Urothelium cell line (cell line): ENCODE measurements around the gene MIER1.
"Not testable (repeated sequence)": the region's sequence is repeated elsewhere in the genome, so short reads cannot be mapped to it uniquely, and the experiment has no call there.

Experiments used
- DNase-seq: peaks from one replicate; pipeline ENCODE4 v3.0.0; 2011; ENCODE audit warnings: low spot score, mixed read lengths
- FAIRE-seq: peaks from 2 replicates; lab custom pipeline; 2011; peaks lifted over from hg19 to GRCh38; lab: Jason Lieb, UNC

The MIER1 gene

DNA sequence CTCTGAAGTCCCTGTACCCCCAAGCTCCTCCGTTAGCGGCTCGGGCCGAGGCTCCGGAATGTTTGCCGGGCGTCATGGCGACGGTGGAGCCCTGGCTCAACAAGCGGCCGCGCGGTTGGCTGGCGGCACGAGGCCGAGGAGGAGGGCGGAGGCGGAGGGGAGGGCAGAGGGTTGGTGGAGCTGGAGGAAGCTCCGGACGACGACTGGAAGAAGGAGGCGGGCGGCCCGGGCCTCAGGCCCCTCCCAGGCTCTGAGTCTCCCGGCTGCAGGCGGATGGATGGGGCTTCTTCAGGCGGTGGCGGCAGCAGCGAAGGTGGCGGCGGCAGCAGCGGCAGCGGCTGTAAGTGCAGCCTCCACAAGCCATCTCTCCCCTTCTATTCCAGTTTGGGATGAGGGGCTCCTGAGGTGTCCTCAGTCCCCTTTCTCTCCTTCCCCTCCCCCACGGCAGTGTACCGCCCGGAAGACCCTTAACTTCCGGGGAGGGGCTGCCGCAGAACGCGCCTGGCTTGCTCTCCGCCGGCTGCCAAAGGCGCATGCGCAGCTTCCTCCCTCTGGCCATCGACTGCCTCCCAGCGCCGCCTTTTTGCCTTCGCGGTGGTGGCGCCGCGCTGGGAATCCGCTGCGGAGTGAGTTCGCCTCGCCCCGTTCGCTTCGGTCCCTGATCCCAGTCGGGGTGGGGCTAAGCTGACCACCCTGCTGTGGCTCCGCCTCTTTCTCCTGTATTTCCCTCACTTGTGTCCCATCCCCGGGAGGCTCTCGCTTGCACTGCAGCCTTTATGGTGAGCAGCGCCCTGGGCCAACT lies at the start of gene MIER1, which contains the start of gene DNAI4:
Gene MIER1 (plus strand): TSS at position 235 of the 802 bp plus-strand sequence. CDS start 39 bp downstream, at position 274.
Gene DNAI4 (minus strand): TSS at position 101 of the 802 bp plus-strand sequence. CDS start 25 bp downstream, at position 76.
- DNase-seq = peak; percentile 99
- peak; percentile 90 for FAIRE-seq

DNA sequence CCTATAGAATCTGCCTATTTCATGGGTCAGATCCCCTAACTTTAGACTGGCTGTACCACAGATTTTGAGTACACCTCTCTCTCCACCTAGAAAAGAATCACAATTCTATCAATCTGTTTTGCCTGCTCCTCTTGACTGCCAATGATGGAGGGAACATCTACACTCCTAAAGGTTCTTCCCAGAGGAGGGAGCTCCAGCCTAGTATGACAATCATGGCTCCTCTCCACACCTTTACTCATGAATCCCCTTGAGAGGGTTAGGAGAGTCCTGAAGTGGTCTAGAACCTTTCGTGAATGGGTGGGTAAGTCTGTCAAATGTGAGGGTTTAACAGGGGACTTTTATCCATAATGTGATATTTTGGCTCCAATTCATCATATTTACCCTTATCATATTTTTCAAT lies 48.1 kb upstream of the MIER1 start:
- no peak for DNase-seq
- no peak for FAIRE-seq

DNA sequence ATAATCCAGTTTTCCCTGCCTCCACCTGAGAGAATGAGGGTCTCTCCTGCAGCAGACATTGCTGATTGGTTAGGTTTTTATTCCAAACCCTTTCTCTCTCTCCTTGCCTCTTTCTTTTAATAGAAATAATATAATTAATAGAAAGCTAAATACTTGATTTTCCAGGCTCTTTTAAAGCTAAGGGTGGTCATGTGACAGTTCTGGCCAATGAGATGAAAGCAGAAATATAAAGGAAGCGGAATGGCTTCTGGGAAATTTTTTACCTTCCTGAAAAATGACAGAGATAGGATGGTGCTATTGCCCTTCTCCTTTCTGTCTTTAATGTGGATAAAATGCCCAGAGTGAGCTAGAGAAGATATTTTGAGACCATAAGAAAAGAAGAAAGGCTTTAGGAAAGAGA lies 35.8 kb upstream of the MIER1 start:
- no peak for DNase-seq
- FAIRE-seq = no peak

DNA sequence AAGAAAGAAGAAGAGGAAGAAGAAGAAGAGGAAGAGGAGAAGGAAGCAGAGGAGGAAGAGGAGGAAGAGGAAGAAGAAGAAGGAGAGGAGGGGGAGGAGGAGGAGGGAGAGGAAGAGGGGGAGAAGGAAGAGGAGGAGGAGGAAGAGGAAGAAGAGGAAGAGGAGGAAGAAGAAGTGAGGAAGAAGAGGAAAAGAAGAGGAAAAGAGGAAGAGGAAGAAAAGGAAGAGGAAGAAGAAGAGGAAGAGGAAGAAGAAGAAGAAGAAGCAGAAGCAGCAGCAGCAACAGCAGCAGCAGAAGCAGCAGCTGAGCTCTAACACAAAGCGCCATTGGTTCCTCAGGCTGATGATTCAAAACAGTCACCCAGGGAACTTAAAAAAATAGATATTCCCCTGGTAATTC lies 34.2 kb upstream of the MIER1 start:
- FAIRE-seq (no peak), DNase-seq (no peak)

DNA sequence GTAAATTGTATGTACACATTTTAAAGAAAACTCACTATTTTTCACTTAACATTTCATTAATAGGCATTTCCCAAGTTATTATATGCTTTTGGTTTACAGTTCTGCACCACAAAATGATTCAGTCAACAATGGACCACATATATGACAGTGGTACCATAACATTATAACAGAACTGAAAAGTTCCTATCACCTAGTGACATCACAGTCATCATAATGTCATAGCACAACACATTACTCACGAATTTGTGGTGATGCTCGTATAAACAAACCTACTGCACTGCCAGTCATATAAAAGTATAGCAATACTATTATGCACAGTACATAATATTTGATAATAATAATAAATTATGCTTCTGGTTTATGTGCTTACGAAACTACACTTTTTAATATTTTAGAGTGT lies 31.1 kb upstream of the MIER1 start:
- FAIRE-seq (no peak), DNase-seq (no peak)

DNA sequence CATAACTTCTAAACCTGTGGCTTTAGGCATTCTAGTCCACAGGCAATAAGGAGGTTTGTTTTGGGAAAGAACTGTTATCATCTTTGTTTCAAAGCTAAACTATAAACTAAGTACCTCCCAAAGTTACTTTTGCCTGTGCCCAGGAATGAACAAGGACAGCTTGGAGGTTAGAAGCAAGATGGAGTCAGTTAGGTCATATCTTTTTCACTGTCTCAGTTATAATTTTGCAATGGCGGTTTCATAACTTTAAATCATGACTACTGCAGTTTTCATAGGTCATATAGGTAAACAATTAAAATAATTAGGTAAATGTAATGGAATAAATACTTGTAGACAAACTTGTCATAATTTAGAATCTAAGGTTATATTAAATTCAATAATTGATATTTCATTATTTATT lies 9.6 kb upstream of the MIER1 start:
- not testable (repeated sequence) for FAIRE-seq, DNase-seq

DNA sequence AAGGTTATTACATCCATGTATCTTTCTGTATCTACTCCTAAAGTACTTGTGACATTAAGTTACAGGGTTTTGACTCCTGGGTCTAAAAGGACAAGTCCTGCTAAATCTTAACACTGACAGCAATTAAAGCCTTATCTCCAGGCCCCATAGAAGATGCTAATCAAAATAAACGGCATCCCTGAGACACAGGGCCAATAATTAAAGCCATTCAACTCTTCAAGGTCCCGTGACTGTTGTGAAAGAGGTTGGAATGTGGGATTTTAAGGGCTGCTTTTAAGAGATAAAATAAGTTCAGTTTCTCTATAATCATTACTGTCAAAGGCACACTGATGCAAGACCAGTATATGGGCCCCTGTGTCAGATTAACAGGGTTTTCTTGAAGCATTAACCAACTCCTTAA lies 8.5 kb upstream of the MIER1 start:
- FAIRE-seq (no peak), DNase-seq (no peak)

DNA sequence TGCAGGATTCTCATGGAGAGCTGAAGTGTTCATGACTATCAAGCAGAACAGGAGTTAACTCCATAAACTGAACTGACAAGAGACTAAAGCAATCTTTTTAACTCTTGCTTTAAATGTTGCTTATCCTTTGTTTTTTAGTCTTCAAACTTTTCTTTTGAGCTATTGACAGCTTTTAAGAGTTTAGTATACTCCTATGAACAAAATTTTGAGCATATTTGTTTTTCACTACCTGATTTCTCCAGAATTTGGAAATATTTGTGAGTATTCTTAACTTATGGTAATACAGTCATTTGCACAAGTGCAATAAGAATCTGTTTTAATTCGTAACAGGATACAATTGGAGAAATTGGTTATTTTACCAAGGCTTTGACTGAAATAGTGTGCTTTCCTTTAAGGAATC lies 7.3 kb upstream of the MIER1 start:
- FAIRE-seq = no peak
- no peak for DNase-seq

DNA sequence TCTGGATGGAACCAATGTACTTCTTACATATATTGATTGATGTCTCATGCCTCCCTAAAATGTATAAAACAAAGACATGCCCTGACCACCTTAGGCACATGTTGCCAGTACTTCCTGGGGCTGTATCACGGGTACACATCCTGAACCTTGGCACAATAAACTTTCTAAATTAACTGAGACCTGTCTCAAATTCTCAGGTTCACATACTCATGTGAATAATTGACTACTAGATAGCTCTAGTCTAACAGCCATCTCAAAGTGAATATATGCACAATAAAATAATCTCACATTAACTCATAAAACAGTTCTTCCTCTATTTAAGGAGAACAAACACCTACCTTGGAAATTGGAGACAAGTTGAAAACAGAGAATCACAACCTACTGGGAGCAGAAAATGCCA lies 5.7 kb upstream of the MIER1 start:
- no peak for DNase-seq
- no peak for FAIRE-seq

DNA sequence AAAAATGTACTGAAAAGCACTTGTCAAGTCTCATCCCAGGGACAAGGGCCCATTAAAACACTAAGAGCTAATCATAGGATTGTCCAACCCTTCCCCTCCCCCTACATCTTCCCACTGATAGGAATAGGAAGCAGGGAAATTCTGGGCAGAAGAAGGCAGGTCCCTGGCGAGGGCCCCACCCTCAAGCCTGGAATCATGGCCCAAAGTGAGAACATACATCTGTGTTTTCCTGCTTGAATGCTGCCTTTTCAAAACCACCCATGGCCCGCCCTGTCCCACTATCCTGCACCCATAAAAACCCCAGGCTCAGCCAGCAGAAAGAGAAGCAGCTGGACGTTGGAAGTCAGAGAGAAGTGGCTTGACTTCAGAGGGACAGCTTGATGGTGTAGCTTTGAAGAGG lies 5.0 kb upstream of the MIER1 start:
- DNase-seq (no peak), FAIRE-seq (no peak)

DNA sequence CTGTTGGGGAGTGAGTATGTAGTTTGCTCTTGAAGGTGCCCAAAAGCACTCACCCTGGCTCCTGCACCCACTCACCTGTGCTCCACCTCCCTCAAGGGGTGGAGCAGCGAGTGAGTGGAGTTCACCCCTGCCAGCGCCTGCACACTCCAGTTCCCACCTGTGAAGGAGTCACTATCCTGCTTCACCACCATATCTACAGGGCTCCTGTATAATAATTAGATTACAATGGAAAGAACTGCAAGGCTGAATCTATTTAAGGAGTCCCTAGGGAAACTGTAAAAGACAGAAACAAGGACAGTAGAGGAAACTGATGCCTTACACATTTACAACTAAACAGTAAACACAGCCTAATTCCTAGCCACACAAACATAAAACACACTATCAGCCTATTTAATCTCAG lies 4.2 kb upstream of the MIER1 start:
- no peak for FAIRE-seq
- no peak for DNase-seq

DNA sequence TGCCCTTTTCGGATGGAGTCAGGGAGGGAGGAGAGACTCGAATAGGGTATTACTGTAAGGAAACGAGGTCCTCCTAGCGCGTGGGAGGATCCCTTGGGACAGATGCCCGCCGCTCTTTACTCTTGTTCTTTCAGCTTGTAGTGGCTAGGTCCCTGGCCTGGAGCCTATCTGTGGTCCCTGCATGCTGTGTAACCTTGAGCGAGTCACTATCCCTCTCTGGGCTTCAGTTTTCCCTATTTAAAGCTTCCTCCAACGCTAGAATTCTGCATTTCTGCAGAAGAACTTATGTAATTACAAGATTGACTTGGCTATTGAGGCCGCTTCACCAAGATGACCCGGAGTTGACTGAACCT lies 744 bp downstream of the MIER1 start:
- FAIRE-seq (no peak), DNase-seq (no peak)

DNA sequence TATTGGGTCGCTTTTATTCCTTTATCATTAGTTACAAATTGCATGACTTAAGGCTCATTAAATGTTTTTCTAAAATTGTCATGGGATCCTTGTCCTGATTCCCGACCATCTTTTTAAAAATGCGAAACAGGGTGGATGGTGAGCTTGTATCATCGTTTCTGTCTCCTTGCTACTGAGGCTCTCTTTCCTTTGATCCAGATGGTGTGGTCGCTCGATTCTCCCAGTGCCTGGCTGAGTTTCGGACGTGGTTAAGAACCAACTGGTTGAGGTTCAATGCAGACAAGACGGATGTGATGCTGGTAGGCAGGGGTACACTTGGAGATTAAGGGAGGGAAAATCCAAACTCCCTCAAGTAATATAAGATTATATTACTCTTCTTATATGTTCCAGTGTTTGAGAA lies 1.2 kb downstream of the MIER1 start:
- DNase-seq (no peak), FAIRE-seq (no peak)

DNA sequence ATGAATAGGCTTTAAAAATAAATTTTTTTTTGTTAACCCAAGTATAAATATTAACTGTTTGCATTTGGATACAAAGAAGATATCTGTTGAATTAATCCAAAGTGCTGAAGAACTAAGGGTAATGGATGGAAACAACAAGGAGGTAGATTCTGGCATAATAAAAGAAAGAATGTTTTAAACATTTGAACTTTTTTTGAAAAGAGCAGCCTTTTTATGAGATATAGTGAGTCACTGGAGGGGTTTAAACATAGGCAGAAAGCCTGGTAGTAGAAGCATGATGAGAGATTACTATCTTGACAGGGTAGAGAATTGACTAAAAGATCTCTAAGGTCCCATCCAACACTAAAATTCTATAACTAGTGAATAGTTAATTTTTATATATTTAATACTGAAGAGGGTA lies 2.7 kb downstream of the MIER1 start:
- DNase-seq (no peak), FAIRE-seq (no peak)

DNA sequence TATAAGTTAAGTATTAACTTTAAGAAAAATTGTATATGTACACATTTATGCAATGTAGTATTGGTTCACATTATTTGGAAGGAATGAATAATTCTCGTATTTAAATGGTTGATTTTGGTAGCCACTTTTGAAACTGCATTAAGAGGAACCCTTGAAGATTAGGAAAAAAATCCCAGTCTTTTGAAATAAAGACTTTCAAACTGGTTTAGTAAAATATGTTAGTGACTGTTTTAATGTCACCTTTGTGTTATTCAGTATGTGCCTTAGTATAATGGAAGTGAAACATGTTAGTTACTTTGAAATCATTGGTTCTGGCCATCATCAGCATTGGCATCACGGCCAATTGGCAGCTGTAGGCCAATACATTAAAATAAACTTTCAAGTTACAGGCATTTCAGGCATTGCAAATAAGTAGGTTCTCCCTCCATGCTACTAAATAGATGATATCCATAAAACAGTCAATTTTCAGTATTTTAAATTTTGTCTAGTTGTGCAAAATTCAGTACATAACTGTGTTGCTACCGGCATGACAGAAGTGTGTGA lies 4.4 kb downstream of the MIER1 start:
- no peak for FAIRE-seq
- no peak for DNase-seq

DNA sequence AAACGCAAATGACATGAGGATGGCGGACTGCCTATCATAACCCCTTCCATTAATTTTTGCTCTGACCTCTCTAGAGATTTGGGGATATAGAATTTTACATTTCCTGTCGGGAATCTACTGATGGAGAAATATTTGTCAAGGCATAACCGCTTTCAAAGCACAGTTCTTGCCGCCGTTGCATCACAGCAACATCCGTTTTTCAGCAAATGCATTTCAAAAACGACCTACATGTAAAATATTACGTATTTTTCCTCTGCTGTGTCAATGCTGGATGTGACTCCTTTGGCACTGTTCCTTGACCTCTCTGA lies 4.9 kb downstream of the MIER1 start:
- no peak for FAIRE-seq
- no peak for DNase-seq

DNA sequence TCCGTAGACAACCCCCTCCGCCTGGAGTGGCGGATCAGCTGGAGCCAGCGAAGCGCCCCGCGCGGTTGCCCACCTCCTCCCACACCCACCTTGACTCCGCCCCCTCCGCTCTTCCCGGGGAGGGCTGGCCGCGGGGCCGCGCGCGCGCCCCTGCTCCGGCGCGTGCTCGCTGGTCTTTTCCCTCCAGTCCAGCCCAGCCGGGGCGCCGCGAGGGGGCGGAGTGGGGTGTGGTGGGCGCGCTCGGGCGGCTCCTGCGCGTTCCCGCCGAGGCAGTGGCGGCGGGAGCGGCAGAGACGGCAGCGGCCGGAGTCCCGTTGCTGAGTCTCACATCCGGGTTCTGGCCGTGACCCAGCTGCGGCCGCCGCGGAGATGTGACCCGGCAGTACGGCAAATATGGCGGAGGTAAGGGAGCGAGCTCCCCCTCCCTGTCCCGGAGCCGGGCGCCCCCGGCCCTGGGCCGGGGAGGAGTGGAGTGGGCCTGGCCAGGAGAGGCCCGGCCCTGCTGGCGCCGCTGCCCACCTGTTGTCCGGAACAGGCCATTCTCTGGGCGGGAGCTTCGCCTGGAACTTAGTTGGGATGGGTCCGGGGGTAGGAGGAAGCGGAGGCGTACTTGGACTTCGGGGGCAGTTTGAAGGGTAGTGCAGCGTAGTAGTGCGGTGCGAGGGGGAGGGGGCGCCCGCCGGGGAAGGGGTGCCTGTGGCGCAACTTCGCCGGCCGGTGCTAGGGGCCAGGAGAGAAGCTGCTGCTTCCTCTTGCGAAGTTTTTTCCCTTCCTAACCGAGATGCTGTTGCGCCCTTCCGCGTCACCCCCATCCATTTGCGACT lies 5.4 kb downstream of the MIER1 start:
- FAIRE-seq (peak; percentile 35), DNase-seq (peak; percentile 90)

DNA sequence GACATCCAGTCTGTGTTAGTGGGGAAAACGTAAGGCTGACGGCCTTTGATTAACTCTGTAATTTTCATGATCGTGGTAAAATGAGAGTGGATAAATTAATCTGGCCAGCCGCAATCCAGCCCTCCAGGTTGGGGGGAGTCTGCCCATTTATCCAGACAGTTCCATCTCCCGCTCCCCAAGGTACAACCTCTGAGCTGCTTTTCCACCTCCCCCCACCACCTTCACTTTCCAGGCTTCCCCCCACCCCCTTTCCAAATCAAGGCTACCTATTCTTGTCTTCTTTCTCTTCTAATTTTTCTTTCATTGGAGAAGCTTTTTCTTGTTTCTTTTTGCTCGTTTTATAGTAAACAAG lies 6.0 kb downstream of the MIER1 start:
- no peak for FAIRE-seq
- DNase-seq = no peak

DNA sequence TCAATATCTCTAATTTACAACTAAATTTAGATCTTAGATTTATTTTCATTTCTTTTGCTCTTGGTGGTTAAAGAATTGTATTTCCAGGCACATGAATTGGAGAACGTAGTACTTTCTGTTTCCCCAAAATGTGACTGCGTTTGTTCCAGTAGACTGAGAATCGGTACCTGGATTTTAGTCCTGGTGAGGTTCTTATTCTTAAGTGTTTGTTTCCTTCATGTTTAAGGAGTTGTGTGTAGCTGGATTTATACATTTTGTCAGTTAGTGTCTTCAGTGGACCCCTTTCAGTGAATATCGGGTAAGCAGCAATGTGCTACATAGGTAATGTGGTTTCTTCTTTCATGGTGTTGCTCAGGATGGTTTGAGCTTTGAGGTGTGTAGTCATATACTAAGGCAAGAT lies 6.8 kb downstream of the MIER1 start:
- FAIRE-seq = no peak
- DNase-seq = no peak

DNA sequence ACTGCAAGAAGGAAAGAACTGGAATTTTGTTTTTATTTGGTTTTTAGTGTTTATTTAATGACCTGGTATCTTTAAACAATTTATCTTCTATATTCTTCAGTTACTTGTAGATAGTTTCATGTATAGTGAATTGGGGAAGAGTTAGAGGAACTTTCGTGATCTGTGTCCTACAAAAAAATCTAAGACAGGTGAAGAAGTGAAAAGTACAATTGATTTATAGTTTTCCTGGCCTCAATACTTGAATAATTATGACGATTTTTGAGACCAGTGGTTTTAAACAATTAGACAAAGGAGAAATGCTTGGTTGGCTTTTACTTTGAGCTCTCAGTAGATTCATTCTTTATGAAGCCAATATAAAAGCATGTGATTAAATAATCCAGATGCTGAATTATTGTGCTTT lies 7.5 kb downstream of the MIER1 start:
- FAIRE-seq (no peak), DNase-seq (no peak)

DNA sequence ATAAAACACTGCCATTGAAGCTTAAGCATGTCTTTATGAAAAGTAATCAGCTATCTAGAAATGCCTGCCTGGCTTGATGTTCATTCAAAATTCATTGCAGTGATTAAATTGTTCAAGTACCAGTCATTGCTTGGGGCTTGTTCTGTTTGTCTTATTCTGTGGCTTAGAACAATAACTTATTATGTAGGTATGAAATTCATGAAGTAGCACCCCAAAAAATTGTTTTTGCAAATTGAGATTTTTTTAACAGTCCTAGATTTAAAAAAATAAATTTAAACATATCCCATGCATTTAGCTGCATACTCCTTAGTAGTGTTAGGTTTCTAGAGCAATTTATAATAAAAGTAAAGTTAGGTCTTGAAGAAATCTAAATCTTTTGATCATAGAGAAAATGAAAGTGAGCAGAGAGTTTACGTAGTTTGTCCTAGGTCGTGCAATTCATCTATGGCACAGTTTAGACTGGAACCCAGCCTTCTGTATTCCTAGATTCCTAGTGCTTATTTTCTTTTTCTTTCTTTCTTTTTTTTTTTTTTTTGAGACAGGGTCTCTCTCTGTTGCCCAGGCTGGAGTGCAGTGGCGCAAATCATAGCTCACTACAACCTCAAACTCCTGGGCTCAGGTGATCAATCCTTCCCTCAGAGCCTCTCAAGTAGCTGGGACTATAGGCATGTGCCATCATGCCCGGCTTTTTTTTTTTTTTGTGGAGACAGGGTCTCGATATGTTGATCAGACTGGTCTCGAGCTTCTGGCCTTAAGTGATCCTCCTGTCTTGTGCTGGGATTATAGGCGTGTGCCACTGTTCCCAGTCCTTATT lies 9.3 kb downstream of the MIER1 start:
- no peak for DNase-seq
- FAIRE-seq = no peak
